Kidney epithelial cell (primary cell): Measurements from ENCODE around the gene TMEM59. TPM values are rescaled to one million over a fixed set of nuclear protein-coding genes. Genes with fewer than 3 reads are reported as not detected.
"Not testable (repeated sequence)": the region's sequence is repeated elsewhere in the genome, so short reads cannot be mapped to it uniquely, and the experiment has no call there.

ENCODE experiments used
- DNase-seq: peaks from one replicate; pipeline ENCODE4 v3.0.0-alpha.2; 2010; ENCODE audit warnings: low read depth
- H3K27me3 ChIP-seq: 2 replicates; pipeline ENCODE4 v1.6.0; 2011; ENCODE audit warnings: low read length; ENCODE audit not compliant: control insufficient read depth, insufficient read depth
- H3K36me3 ChIP-seq: 2 replicates; pipeline ENCODE4 v1.5.1; 2011; ENCODE audit warnings: low read length; ENCODE audit not compliant: control insufficient read depth, insufficient read depth
- H3K4me3 ChIP-seq: 2 replicates; pipeline ENCODE4 v1.5.1; 2011; ENCODE audit warnings: low read depth, mild to moderate bottlenecking, control low read depth, low read length
- CTCF ChIP-seq: IDR thresholded peaks from 2 replicates; pipeline ENCODE4 v1.5.1; 2011; ENCODE audit warnings: mild to moderate bottlenecking, moderate library complexity, low read length, control low read depth, inconsistent platforms; ENCODE audit not compliant: insufficient read depth, poor library complexity, severe bottlenecking
- total RNA-seq: library from RNA; depleted of rRNA; stranded (reverse); fragments of >200 nt; gene quantifications from 2 replicates; pipeline ENCODE4 v1.2.3, GENCODE V29; 2015

TMEM59 gene
- total RNA-seq, 1 donor from 2014 or later, result 138 TPM

DNA sequence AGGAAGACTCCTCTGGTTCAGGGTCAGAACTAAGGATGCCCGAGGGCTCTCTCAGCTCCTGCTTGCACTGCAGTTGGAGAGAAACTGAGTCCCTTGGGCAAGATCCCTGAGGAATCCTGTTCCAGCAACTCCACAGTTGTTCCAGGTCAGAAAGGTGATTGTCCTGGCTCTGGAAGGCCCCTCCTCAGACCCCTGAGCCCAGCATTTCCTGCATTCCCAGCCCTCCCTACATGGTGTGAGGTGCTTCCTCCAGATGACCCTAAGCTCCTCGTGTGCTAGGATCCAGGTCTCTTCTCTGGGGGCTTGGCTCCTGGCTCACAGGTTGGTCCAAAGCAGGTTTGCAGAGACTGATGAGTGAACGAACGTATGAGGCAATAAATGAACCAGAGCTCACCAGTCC lies 46.5 kb downstream of the TMEM59 start:
- Histone ChIP-seq H3K27me3 (peaks cover 23% of the 10 kb centered on the region), H3K36me3 (no peaks in the 10 kb centered on the region), H3K4me3 (no peak overlapping the region)
- no peak for DNase-seq
- no peak for TF ChIP-seq CTCF

- TF ChIP-seq CTCF, result no peak
- H3K27me3 ChIP-seq, result peaks cover 11% of the 10 kb centered on the region
Observed at GRCh38 chr1:54004481-54005049, 48.4 kb downstream of the TMEM59 start.

GRCh38 chr1:54003750-54004480 lies 49.1 kb downstream of the TMEM59 start:
- not testable (repeated sequence) for H3K27me3 ChIP-seq, DNase-seq, H3K4me3 ChIP-seq, H3K36me3 ChIP-seq

More at GRCh38 chr1:54004481-54005049, 48.4 kb downstream of the TMEM59 start:
- H3K36me3 ChIP-seq, result no peaks in the 10 kb centered on the region
- H3K4me3 ChIP-seq, result no peak overlapping the region
- DNase-seq, result no peak

DNA sequence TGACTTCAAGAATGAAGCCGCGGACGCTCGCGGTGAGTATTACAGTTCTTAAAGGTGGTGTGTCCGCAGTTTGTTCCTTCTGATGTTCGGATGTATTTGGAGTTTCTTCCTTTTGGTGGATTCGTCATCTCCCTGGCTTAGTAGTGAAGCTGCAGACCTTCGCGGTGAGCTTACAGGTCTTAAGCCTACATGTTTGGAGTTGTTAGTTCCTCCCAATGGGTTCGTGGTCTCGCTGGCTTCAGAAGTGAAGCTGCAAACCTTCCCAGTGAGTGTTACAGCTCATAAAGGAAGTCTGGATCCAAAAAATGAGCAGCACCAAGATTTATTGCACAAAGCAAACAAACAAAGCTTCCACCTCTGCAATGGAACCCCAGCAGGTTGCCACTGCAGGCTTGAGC lies 49.8 kb downstream of the TMEM59 start:
- no peak for TF ChIP-seq CTCF
- H3K27me3 ChIP-seq, result peaks cover 5% of the 10 kb centered on the region
- no peak overlapping the region for H3K4me3 ChIP-seq
- no peak for DNase-seq
- H3K36me3 ChIP-seq, result no peaks in the 10 kb centered on the region

- H3K4me3 ChIP-seq, result no peak overlapping the region
- H3K36me3 ChIP-seq, result no peaks in the 10 kb centered on the region
- no peak for TF ChIP-seq CTCF
- H3K27me3 ChIP-seq, result peaks cover 5% of the 10 kb centered on the region
- no peak for DNase-seq
Observed at GRCh38 chr1:54002544-54003248, 50.3 kb downstream of the TMEM59 start.

- DNase-seq, result no peak
- TF ChIP-seq CTCF, result no peak
Observed at GRCh38 chr1:54001591-54001990, 51.4 kb downstream of the TMEM59 start.

More at GRCh38 chr1:54001591-54001990, 51.4 kb downstream of the TMEM59 start:
- H3K4me3 ChIP-seq, result no peak overlapping the region
- H3K36me3 ChIP-seq, result no peaks in the 10 kb centered on the region
- peaks cover 5% of the 10 kb centered on the region for H3K27me3 ChIP-seq
